ENCODE measurements around the gene ZCCHC13.
"Not testable (repeated sequence)": the region's sequence is repeated elsewhere in the genome, so short reads cannot be mapped to it uniquely, and the experiment has no call there.

The ZCCHC13 gene

DNA sequence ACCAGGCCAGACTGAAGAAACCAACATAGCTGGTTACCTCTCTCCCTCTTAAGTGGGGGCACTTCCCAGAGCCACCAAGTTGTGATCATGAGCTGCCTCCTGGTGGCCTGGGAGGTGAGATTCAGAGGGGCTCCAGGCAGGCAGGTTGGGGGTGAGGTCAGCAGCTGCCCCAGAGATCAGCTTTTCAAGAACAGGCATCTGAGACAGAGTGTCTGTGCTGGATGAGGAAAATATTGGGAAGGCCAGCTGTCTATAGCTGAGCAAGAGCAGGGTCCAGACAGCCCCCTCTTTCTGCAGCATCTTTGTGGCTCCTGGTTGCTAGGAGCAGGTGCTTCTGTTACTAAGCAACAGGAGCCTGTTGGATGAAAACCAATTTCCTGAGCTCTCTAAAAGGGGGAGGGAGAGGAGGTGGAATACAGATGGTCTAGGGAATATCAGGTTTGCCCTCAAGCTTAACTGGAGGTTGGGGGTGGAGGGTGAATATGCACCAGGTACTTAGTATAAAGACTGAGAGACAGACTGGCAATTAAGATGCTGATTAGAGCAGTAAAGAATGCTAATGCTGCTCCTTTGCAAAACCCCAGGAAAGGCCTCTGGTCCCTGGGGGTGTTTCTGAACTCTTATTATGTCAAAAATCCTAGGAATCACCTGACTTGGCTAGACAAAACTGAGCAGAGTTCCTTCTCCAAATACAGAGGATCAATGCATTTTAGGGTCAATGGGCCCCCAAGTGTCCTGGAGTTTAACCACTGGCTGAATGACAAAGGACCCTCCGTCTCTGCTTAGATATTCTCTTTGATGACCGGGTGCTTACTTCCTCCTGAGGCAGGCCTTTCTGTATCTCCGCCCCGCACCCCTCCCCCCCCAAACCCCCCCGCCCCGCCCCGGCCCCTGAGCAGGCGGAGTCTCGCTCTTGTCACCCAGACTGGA, 21.4 kb downstream of the ZCCHC13 start:
- DNase-seq, result no peak

DNA sequence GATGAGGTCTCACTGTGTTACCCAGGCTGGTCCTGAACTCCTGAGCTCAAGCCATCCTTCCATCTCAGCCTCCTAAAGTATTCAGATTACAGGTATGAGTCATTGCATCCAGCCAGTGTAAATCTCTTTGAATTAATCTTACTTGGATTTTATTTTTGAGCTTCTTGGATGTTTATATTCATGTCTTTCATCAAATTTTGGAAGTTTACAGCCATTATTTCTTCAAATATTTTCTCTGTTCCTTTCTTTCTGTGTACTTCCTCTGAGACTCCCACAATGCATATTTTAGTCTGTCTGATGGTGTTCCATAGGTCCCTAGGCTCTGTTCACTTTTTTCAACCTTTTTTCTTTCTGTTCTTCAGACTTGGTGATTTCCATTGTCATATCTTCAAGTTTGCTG, 34.9 kb downstream of the ZCCHC13 start:
- DNase-seq, result no peak

DNA sequence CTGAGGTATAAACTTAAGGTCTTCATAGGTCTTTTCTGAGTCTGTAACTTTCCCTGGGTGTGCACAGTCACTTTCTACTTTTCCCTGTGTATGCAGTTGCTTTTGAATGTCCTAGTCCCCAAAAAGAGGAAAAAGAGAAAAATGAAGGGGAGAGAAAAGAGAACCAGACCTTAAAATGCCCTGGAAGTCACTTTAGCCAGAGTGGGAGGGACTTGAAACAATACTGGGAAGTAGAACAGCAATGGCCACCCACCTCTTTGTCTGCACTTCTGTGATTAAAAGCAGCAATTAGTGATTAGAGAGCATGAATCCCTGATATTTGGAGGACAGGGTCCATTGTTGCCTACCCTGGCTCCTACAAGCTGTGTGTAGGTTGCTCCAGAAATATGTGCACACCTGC, 36.1 kb downstream of the ZCCHC13 start:
- DNase-seq, result no peak

GRCh38 chrX:74342211-74342610, 38.2 kb downstream of the ZCCHC13 start:
- DNase-seq, result not testable (repeated sequence)

GRCh38 chrX:74343343-74344279, 39.6 kb downstream of the ZCCHC13 start:
- no peak for DNase-seq

DNA sequence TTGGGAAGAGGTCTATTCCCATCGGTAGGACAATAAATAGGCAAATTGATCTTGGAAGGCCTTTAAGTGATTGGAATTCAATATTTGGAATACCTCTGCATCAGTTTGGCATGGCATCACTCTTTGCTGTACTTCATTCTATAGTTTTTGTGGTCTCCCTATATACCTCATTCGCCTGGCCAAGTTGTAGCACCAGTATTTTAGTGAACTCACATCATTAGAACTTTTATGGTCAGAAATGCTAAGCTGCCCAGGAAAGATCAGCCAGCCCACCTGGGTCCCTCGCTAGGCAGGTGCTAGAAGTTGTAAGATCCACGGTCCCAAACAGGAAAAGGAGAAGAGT, 40.3 kb downstream of the ZCCHC13 start:
- no peak for DNase-seq

DNA sequence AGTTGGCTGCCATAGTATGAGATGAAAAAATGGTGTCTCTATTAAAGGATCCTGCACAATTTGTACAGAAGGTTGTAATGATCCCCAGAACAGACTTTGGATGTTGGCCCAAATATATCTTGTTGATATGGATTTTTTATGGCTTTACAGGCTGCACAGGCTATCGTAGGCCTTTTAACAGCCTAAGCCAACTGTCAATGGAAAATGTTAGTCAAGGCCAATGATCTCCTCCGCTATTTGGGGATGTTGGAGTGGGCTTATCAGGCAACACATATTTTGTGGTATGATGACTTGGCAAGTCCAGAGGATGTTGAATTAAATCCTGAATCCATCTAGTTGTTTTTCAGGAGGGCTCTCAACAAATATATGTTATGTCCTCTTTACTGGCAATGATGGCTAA, 42.1 kb downstream of the ZCCHC13 start:
- DNase-seq, result no peak

GRCh38 chrX:74349387-74349786, 45.4 kb downstream of the ZCCHC13 start:
- no peak for DNase-seq

DNA sequence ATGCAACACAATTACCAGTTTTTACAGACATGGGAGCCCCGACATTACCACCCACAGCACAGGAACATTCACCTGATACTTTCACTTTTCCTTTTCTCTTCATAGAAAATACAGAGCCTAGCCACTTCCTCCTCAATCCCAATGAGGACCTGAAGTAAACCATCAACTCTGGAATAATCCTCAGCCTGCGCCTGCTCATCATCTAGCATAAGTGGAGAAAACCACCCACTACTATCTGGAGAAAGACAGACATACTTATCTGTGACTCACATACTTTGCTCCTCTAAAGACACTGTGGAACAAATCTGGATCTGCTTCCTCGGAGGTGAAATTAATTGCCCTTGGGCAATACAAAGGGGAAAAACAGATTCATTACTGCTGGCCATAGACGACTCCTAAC, 47.8 kb downstream of the ZCCHC13 start:
- DNase-seq, result no peak

GRCh38 chrX:74353984-74354383, 50.0 kb downstream of the ZCCHC13 start:
- DNase-seq, result no peak

All from left hindlimb (tissue), 1 donor.